Stimulated activated CD4-positive, alpha-beta T cell treated with anti-CD3 and anti-CD28 coated beads, TNF-alpha, amount 100 ng/mL, for 24 hours (primary cell): Measurements from ENCODE around the gene MEGF6.

Experiments
- DNase-seq, 3 experiments: peaks; one replicate each; pipeline ENCODE4 v3.0.0-alpha.2; 2020; ENCODE audit warnings: low read depth in 3 of 3

Gene MEGF6

DNA sequence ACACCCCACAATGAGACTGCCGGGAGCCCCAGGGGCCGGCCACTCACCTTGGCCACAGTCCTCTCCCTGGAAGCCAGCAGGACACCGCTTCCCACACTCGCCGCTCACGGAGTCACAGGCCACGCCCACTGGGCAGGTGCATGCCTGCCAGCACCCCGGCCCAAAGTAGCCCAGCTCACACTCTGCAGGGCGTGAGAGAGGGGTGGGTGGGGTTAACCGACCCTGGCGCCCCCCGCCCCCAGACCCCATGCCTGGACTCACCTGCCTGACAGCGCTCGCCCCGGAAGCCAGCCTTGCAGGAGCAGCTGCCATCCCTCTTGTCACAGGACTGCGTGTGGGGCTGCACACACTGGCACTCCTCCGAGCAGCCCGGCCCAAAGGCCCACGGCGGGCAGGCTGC is 106.1 kb downstream of the MEGF6 start:
- DNase-seq, result no peak

DNA sequence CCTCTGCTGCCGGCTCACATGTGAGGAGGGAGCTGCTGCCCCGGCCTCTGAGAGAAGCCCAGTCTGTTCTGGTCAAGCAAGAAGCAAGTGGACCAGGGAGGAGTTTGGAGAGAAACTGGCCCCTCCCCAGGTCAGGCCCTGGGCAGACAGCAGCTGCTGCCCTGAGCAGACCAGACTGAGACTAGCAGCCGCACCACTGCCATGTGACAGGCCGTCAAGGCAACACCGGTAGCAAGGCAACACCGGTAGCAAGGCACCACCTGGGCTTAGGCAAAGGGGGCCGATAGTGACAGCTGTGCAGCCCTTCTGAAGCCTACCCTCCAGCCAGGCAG is 106.5 kb downstream of the MEGF6 start:
- no peak for DNase-seq

DNA sequence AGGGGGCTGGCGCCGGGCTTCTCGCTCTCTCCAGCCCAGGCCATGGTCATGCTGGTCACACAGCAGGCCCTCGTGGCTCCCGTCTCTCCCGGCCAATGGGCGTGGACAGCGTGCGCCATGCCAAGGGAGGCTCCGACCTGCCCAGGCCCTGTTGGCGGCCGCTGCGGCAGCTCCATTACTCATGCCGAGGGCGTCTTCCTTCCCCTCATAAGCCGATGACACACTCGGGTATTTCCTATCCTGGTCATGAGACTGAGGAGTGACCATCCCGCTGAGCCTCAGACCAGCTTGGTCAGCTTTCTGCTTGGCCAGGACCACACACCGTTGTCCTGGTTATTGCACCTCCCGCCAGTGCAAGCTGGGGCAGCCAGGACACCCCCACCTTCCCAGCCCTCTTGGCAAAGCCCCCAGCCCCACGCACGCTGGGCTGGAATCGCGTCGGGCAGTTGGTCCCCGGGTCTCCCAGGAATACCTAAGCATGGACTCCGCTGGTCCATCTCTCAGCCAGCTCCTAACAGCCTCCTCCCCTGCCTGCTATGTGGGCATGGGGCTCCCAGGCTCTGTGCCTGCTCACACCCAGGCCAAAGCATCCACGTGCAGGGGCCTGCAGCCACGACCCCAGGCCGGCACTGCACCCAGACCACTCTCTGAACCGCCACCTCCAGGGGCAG is 107.0 kb downstream of the MEGF6 start:
- no peak for DNase-seq

DNA sequence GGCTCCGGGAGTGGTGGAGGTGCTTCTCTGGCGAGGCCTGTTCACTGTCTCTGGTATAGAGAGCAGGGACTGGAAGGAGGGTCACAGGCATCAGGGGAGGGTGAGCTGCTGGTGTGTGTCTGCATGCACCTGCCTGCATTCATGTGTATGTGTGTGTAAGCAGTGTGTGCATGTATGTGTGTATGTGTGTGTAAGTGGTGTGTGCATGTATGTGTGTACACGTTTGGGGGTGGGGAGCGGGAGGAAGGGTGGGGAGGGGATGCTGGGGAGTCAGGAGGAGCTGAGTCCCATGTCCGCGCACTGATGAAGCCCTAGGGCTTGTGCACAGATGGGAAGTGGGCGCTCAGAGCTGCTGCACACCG is 107.8 kb downstream of the MEGF6 start:
- no peak for DNase-seq

DNA sequence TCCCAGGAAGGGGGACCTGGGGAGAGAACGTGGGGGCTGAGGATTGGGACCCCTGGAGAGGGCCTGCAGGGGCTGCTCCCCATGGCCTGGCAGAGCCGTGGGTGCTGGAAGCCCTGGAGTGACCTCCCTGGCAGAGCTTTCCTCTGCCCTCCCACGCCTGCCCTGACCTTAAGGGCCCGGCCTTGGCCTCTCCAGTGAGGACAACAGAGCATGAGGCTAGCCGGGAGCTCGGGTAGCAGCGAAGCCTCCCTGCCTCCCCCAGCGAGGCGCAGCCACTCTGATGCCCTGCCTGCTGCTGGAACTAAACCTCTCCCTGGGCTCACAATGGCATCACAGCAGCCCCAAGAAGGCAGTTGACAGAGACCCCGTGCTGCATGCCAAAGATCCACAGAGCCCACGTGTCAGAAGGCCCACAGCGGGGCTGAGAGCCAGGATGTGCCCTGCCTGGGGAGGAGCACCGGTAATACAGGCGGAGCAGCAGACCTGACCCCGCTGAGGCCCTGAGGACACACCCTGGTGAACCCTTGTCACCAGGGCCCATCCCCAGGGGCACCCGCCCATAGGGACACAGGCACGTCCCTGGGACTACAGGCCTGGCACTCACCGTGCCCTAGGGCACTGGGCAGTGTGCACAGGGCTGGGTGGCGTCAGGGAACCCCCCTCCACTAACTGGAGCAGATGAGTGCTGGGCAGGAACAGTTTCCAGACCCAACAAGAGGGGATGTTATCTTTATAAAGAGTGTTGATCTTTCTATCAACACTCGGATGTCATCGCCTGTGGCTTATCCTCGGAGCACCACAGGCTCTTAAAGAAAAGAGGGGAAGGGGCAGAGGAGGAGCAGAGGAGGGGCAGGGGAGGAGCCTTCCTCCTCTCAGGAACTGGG is 108.4 kb downstream of the MEGF6 start:
- DNase-seq, result no peak

DNA sequence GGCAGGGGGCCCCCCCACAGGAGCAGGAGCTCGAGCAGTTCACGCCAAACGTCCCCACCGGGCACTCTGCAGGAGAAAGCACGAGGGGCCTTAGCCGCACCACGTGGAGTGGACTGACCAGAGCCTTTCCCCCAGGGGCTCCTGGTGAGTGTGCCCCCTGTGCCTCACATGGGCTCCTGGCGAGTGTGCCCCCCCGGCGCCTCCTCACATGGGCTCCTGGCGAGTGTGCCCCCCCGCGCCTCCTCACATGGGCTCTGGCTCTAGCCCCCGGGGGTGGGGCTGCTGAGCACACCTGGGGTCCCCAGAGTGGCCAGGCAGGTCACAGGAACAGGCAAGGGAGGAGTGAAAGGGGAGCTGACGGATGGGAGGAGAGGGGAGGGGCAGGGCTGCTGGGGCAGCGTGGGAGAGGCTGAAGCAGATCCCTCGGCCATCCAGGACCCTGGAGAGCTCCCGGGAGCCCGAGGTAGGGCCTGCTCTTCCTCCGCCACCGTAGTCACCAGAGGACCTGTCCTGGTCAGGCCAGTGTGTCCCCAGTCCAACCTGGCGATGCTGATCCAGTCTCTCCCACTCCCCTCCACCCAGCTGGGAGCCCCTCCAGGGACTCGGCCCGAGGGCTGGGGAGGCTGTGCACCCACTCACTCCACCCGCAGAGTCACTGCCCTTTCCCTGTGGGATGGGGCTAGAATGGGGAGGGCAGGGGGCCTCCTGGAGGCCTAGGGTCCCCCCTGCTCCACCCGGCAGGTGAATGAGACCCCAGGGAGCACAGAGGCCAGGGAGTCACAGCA is 109.3 kb downstream of the MEGF6 start:
- no peak for DNase-seq

DNA sequence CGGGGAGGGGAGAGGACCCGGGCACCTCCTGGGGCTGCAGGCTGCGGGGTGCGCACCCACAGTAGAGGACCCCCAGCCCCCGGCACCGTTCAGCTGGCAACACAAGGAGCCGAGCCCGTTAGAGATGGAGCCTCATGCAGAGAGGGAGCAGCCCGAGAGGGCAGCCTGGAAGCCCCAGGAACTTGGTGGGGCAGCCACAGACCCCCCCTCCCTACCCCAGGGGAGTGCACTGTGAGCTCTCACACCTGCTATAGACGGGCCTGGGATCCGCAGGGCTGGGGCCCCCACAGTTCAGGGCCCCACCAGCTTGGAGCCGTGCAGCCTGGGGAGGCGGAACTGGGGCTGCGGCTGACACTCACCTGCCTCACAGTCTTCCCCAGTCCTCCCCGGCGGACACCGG is 109.9 kb downstream of the MEGF6 start:
- no peak for DNase-seq

DNA sequence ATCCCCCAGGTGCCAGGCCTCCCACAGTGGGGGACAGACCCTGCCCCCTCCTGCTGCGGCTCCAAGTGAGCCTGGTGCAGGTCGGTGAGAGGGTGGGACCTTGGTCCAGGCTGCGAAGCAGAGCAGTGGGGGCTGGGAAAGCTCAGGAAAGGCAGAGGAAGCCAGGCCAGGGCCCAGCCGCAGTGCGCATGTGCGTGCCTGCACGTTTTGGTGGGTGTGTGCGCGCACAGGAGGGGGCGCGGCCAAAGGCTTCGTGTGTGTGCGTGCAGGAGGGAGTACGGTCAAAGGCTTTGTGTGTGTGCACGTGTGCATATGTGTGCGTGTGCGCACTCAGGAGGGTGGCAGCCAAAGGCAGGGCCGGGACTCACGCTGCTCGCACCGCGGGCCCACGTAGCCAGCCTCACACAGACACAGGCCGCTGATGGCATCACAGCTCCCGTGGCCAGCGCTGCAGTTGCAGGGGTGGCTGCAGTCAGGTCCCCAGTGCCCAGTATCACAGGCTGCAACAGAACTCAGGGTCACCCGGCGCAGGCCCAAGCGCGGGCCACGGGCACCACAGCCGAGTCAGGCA is 111.0 kb downstream of the MEGF6 start:
- no peak for DNase-seq

DNA sequence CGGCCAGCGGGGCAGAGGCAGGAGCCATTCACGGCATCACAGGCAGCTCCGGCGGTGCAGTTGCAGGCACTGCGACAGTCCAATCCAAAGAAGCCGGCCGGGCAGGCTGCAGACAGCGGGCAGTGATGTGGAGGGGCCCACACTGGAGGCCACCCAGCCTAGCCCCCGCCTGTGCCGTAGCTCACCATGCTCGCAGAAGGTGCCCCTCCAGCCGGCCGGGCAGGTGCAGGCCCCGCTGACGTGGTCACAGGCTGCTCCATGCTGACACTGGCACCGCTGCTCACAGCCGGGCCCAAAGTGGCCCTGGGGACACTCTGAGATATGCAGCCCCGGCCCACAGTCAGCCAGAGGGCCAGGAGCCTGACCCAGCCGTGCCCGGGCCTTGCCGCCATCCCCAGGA is 111.7 kb downstream of the MEGF6 start:
- no peak for DNase-seq

DNA sequence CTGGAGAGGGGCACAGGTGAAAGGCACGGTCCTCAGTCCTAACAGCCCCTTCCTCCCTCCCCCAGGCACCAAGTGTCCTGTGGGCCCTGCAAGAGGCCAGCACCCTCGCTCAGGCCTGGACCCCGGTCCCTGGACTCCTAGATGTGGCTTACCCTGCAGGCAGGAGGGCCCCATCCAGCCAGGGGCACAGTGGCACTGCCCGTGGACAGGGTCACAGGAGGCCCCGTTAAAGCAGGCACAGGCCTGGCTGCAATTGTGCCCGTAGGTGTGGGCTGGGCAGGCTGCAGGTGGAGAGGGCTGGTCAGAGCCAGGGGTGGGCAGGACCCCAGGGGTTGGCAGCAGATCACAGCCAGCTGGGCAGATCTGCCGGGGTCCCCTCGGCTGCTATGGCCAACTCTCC is 112.3 kb downstream of the MEGF6 start:
- DNase-seq, result no peak

DNA sequence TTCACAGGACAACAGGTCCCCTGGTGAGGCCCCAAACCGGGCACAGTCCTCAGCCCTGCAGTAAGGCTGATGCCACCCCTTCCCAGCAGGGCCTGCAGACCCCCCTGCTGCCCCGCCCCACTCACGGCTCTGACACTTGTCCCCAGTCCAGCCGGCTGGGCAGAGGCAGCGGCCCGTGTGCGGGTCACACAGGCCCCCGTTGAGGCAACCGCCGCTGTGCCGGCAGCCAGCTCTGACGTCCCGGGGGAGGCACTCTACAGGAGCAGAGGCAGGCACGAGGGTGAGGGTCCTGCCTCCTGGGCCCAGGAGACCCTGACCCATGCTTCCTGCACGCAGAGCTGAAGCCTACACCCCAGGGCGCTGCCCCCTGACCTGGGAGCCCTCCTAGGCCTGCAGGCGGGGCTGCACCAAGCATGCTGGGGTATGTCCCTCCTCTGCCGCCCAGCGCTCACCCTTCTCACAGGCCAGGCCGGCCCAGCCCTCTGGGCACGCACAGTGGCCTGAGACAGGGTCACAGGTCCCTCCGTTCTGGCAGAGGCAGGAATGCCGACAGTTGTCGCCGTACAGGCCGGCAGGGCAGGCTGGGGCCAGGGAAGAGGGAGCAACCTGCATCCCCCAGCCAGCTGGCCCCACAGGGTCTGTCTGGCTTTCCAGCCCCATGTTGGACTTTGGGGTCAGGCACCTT is 112.9 kb downstream of the MEGF6 start:
- no peak for DNase-seq

DNA sequence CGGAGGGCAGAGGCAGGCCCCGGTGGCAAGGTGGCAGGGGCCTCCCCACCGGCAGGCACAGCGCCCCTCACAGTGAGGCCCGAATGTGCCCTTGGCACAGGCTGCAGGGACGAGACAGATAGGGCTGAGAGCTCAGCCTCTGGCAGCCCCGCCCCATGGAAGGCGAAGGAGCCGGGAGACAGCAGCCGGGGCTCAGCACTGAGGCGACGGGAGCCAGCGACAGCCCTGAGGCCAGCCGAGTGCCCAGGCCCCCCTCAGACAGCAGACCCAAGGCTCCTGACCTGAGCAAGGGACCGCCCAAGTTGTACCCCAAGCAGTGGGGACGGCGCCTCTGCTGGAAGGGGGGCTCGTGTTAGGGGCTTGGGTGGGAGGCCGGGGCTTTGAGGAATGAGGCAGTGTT is 113.8 kb downstream of the MEGF6 start:
- no peak for DNase-seq

DNA sequence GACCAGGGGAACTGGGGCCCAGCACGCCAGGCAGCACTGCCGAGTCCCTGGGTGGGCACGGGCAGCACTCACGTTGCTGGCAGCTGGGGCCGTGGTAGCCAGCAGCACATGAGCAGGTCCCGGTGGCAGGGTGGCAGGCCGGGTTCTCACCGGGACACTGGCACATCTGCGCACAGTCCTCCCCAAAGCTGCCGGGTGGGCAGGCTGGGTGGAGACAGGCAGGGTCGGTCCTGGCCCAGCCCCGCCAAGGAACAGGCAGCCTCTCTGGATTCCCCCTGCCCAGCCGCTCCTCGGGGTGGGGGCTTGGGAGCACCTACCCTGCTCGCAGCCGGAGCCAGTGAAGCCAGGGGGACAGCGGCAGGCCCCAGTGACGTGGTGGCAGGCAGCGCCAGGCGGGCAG is 114.4 kb downstream of the MEGF6 start:
- DNase-seq, result no peak

DNA sequence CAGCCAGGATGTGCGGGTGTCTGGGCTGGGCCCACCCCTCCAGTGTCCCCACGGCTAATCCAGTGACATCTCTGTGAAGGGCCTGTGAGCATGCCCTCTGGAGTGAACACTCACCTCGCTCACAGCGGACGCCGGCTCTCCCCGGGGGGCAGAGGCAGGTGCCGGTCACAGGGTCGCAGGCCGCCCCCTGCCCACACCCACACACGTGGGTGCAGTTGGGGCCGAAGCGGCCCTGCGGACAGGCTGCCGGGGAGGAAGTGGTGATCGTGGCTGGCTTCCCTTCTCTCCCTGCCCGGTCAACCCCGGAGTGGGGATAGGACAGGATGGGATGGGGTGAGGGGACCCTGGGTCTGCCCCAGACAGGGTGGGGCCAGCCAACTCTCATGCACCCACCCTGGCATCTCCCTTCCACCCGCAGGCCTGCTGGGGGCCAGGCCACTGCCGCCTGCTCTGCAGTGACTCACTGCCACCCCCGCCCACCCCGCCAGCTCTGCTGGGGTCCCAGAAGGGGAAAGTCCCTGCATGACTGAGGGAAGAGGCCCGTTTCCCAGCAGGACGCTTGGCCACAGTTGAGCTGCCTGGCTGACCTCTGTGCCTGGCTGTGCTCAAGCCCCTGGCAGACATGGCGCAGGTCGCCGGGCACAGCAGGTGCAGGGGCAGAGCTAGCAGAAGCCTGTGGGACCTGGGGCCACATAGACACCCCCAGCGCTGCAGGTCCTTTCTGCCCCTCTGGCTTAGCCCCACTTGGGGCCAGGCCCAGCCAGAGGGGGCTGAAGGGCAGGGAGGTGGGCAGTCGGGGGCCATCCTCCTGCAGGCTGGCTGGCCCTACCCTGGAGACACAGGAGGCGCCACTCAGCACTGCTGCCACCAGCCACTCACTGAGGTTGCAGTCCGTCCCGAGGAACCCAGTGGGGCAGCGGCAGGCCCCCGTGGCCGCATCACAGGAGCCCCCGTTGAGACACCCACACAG is 115.2 kb downstream of the MEGF6 start:
- no peak for DNase-seq

DNA sequence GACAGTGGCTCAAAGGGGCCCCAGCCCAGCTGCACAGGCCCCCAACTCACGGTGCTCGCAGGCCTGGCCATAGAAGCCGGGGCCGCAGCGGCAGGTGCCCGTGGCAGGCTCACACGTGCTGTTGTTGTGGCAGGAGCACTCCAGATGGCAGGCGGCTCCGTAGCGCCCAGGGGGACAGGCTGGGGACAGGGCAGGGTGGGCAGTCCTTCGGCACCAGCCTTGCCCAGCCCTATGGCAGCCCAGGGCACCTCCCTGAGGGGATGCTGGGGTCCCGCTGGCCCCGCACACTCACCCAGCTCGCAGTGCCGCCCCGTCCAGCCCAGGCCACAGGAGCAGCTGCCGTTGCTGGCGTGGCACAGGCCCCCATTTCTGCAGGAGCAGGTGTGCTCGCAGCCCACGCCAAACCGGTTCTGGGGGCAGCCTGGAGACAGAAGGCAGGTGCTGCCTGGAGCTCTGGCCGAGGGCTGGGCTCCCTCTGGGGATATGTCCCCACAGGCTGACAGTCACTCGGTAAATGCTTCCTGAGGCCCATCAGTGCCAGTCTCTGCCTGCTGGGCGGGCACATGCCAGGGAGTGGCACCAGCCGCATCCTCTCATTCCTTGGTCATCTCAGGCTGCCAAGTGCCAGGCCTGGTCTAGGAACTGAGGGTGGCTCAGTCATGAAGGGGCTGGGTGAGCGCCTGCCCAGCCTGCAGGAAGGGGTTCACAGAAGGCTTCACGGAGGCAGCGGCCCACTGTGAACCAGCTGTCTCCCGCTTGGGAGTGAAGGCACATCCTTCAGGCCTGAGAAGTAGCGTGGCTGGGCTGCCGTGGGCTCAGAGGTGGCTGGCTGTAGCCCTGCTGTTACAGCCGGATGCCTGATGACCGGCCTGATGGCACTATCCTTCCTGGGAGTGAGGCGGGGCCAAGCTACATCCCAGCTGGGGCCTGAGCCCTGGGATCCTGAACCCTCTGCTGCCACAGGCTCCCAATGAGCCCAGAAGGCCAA is 116.7 kb downstream of the MEGF6 start:
- no peak for DNase-seq

DNA sequence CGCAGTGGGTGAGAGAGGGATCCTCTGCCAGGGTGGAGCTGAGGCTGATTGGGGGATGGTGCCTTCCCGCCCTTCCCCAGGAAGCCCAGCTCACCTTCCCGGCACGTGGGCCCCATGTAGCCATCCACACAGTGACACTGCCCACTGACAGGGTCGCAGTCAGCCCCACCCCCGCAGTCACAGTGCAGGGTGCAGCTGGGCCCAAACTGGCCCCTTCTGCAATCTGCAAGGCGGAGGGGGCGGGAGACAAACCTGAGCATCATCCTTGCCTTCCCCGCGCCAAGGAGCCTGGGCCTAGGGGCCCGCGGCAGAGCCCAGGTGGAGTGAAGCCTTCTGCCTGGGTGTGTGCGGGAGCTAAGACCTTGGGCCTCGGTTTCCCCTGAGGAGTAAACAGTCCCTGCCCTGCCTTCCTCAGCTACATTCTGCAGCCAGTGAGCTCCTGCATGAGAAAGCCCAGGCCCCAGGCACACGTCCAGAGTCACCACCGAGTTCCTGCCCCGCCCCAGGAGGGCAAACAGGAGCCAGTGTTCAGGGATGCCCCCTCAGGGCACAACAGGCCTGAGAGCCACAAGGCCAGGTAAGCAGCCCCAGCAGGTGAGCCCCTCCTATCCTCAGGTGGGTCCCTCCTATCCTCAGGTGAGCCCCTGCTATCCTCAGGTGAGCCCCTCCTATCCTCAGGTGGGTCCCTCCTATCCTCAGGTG is 118.6 kb downstream of the MEGF6 start:
- no peak for DNase-seq

DNA sequence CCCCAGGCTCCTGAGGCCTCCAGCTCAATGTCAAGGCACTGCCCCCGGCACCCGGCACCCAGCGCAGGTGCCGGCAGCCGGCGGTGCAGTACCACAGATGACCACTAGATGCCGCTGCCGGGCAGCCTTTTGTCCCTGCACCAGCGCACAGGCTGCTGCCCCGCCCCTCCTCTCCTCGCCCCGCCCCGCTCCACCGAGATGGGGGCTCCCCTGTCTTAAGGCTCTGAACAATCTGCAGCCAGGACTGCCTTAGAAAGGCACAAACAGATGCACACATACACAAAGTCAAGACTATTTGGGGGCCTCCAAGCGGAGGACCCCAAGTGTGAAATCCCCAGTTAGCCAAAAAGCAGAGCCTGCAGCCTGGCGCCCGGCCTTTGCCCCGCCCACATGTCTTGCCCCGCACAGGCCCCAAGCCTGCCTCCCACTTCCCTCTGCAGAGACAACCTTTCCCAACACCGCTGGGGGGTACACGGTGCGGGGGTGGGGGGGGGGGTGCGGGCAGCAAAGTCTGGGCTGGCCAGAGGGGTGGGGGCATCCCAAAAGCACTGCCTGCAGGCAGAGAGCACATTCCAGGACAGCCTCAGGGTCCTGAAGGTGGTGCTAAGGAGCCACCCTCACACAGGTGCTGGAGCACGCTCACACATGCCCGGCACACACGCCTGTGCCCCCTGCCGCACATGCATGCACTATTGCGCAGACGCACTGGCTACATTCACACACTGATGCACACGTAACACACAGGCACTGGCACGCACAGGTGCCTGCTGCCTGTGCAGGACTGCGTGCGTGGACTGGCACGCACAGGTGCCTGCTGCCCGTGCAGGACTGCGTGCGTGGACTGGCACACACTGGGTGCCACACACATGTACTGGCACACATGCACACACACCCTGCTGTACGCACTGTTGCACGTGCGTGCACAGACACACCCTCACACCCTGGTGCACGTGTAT is 119.7 kb downstream of the MEGF6 start:
- DNase-seq, result peak; percentile 72 to 84 (median 77)
